Activated B cell treated with CpG ODN at 0.5 μM for 24 hours (primary cell): Measurements from ENCODE around the gene SLC17A8. TPM values are rescaled to one million over a fixed set of nuclear protein-coding genes. Genes with fewer than 3 reads are reported as not detected.

Experiments
- ATAC-seq: fragments of 200-7000 bp; cut with Tn5 transposase; one replicate; pipeline ENCODE4 v1.10.0; 2021; ENCODE audit warnings: low read depth, mild to moderate bottlenecking, moderate library complexity
- CTCF ChIA-PET: fragments of 350-600 bp; sonication (Branson Sonifier 250); formaldehyde crosslinking; loops from one replicate; lab custom pipeline; 2021; ENCODE audit warnings: antibody characterized with exemption; lab: Charles Lee
- POLR2A ChIA-PET: fragments of 350-600 bp; sonication (Branson Sonifier 250); formaldehyde crosslinking; loops from one replicate; lab custom pipeline; 2021; ENCODE audit warnings: antibody characterized with exemption; lab: Charles Lee
- DNase-seq: peaks from one replicate; pipeline ENCODE4 v3.0.0; 2022
- H3K27ac Mint-ChIP-seq: one replicate; pipeline ENCODE4 v1.8.0; 2020; ENCODE audit warnings: mixed read lengths
- H3K27me3 Mint-ChIP-seq: one replicate; pipeline ENCODE4 v1.8.0; 2021; ENCODE audit warnings: mixed read lengths
- H3K36me3 Mint-ChIP-seq: one replicate; pipeline ENCODE4 v1.8.0; 2021; ENCODE audit warnings: low read depth, mixed read lengths
- H3K4me1 Mint-ChIP-seq: one replicate; pipeline ENCODE4 v1.8.0; 2021; ENCODE audit warnings: mixed read lengths
- H3K4me3 Mint-ChIP-seq: one replicate; pipeline ENCODE4 v1.8.0; 2020; ENCODE audit warnings: mild to moderate bottlenecking, mixed read lengths
- H3K9me3 Mint-ChIP-seq: one replicate; pipeline ENCODE4 v1.8.0; 2020; ENCODE audit warnings: mixed read lengths
- CTCF ChIP-seq: fragments of 200-600 bp; IDR thresholded peaks from one replicate; pipeline ENCODE4 v1.8.0; 2022; ENCODE audit warnings: antibody characterized with exemption, mild to moderate bottlenecking
- intact Hi-C: fragments of 100-400 bp; cut with micrococcal nuclease; formaldehyde crosslinking; loops from one replicate; pipeline ENCODE4 v1.15.1; 2024
- total RNA-seq: library from RNA; stranded (reverse); gene quantifications from 2 replicates; pipeline ENCODE4 v1.2.3, GENCODE V29; 2022

SLC17A8 gene
- total RNA-seq, 1 donor from 2014 or later = not detected

GRCh38 chr12:100450735-100451134 is 93.9 kb downstream of the SLC17A8 start:
- ChIA-PET POLR2A (no interaction called here), CTCF (no interaction called here)

DNA sequence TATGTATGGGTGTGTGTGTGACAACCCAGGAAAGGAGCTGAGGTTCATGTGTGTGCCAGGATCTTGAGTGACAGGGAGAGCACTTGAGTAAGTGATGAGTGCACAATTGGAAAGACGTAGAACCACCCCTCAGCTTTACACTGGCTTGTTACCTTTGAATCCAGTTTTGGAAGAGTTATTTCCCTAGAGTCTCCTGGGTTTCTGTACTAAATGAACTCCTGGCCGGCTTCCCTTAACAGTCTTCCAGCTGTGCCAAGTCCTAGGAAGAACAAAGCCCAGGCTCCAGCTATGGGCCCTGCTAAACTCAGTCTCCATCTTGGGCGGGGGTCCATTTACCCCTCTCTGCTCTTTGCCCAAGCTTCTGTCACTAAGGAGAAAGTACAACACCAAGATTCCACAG is 97.1 kb downstream of the SLC17A8 start:
- Mint-ChIP-seq H3K27ac (no peak overlapping the region), H3K4me1 (no peaks in the 10 kb centered on the region), H3K27me3 (no peaks in the 10 kb centered on the region), H3K9me3 (no peaks in the 10 kb centered on the region), H3K36me3 (no peaks in the 10 kb centered on the region), H3K4me3 (no peak overlapping the region)
- no peak for TF ChIP-seq CTCF
- ATAC-seq (no peak), DNase-seq (no peak)
- CTCF ChIA-PET = no interaction called here
- intact Hi-C loops = no loop called here
- POLR2A ChIA-PET = no interaction called here

More at GRCh38 chr12:100450735-100451134, 93.9 kb downstream of the SLC17A8 start:
- Mint-ChIP-seq H3K9me3 (no peaks in the 10 kb centered on the region), H3K27ac (no peak overlapping the region), H3K4me3 (no peak overlapping the region), H3K4me1 (no peaks in the 10 kb centered on the region), H3K36me3 (no peaks in the 10 kb centered on the region), H3K27me3 (peaks cover 4% of the 10 kb centered on the region)
- intact Hi-C loops = no loop called here
- DNase-seq (no peak), ATAC-seq (no peak)
- TF ChIP-seq CTCF = no peak

- H3K4me3 Mint-ChIP-seq = no peak overlapping the region
- no peaks in the 10 kb centered on the region for H3K36me3 Mint-ChIP-seq
- ATAC-seq (no peak), DNase-seq (no peak)
- H3K4me1 Mint-ChIP-seq = no peaks in the 10 kb centered on the region
- TF ChIP-seq CTCF = no peak
- no peaks in the 10 kb centered on the region for H3K27me3 Mint-ChIP-seq
- no peak overlapping the region for H3K27ac Mint-ChIP-seq
- ChIA-PET POLR2A (no interaction called here), CTCF (no interaction called here)
- no peaks in the 10 kb centered on the region for H3K9me3 Mint-ChIP-seq
- intact Hi-C loops = no loop called here
These were observed 99.0 kb downstream of the SLC17A8 start for GRCh38 chr12:100455896-100456295.

DNA sequence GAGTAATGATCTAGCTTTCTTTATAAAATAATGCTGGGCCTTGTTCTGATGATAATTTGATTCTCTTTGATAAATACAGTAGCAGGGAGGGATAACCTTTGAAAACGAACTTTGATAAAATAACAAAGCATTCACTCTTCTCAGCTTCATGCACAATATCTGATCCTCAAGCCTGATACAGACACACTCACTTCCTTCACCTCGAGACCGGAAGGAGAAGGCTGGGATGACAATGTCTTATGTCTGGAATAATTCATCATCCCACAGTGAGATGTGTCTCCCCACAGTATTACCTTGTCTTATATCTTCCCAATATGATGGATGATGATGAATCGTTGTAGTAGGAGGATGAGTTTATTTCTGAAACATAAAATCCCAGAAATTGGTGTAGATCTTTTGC is 101.3 kb downstream of the SLC17A8 start:
- ATAC-seq = no peak
- DNase-seq = no peak
- Mint-ChIP-seq H3K4me1 (no peaks in the 10 kb centered on the region), H3K4me3 (no peak overlapping the region), H3K9me3 (no peaks in the 10 kb centered on the region), H3K27me3 (no peaks in the 10 kb centered on the region), H3K36me3 (no peaks in the 10 kb centered on the region), H3K27ac (no peak overlapping the region)
- intact Hi-C loops = no loop called here
- ChIA-PET POLR2A (no interaction called here), CTCF (no interaction called here)
- TF ChIP-seq CTCF = no peak

GRCh38 chr12:100460702-100461101 is 103.8 kb downstream of the SLC17A8 start:
- H3K27ac Mint-ChIP-seq = no peak overlapping the region
- H3K4me3 Mint-ChIP-seq = no peak overlapping the region
- DNase-seq (no peak), ATAC-seq (no peak)
- ChIA-PET POLR2A (no interaction called here), CTCF (no interaction called here)
- H3K4me1 Mint-ChIP-seq = no peaks in the 10 kb centered on the region
- no peaks in the 10 kb centered on the region for H3K27me3 Mint-ChIP-seq
- no peaks in the 10 kb centered on the region for H3K9me3 Mint-ChIP-seq
- TF ChIP-seq CTCF = no peak
- intact Hi-C loops = no loop called here
- no peaks in the 10 kb centered on the region for H3K36me3 Mint-ChIP-seq
